Esophagus muscularis mucosa (tissue), 4 donors: ENCODE data around the gene NTN4. TPM values are rescaled to one million over a fixed set of nuclear protein-coding genes. Genes with fewer than 3 reads are reported as not detected.

ENCODE experiments used
- DNase-seq: peaks from one replicate; pipeline ENCODE4 v3.0.0-alpha.2; 2017; ENCODE audit errors: extremely low spot score
- H3K27ac ChIP-seq, 4 donors: fragments of 200-600 bp; sonication (generic); replicated peaks in 1 of 4; 1 replicate in 3 of 4; 2 replicates in 1 of 4; pipeline ENCODE4 v1.5.1; 2016 to 2019; ENCODE audit warnings: mild to moderate bottlenecking in 1 of 4
- H3K27me3 ChIP-seq, 4 donors: fragments of 200-600 bp; sonication (generic); one replicate each; pipeline versions ENCODE4 v1.5.1 to v1.6.0; 2016 to 2019
- H3K36me3 ChIP-seq, 4 donors: fragments of 200-600 bp; sonication (generic); one replicate each; pipeline ENCODE4 v1.5.1; 2016 to 2019
- H3K4me1 ChIP-seq, 4 donors: fragments of 200-600 bp; sonication (generic); one replicate each; pipeline ENCODE4 v1.5.1; 2016 to 2019
- H3K4me3 ChIP-seq, 4 donors: fragments of 200-600 bp; sonication (generic); 1 replicate in 2 of 4; 2 replicates in 2 of 4; pipeline ENCODE4 v1.5.1; 2016 to 2019; ENCODE audit warnings: mild to moderate bottlenecking in 4 of 4, moderate library complexity in 1 of 4
- H3K9me3 ChIP-seq, 4 donors: fragments of 200-600 bp; sonication (generic); 1 replicate in 3 of 4; 2 replicates in 1 of 4; pipeline ENCODE4 v1.5.1; 2016 to 2019
- EP300 ChIP-seq: sonication (generic); formaldehyde crosslinking; IDR thresholded peaks from one replicate; pipeline ENCODE4 v1.6.1; 2017; ENCODE audit warnings: antibody characterized with exemption
- POLR2A ChIP-seq: fragments of 450-650 bp; IDR thresholded peaks from one replicate; pipeline ENCODE4 v1.6.1; 2017; ENCODE audit warnings: antibody characterized with exemption, moderate library complexity, mild to moderate bottlenecking, low read depth
- POLR2AphosphoS5 ChIP-seq, 2 donors: sonication (generic); formaldehyde crosslinking; IDR thresholded peaks; one replicate each; pipeline ENCODE4 v1.6.1; 2017; ENCODE audit warnings: antibody characterized with exemption in 2 of 2
- WGBS: methylation state at CpG from one replicate; pipeline ENCODE4 v1.1.5; 2018; 5-methylcytosine and 5-hydroxymethylcytosine counted together
- intact Hi-C: fragments of 100-400 bp; cut with DNase I; formaldehyde crosslinking; loops from one replicate; pipeline ENCODE4 v1.15.1; 2023
- total RNA-seq, 4 donors: library from RNA; depleted of rRNA; stranded (reverse); fragments of >200 nt; gene quantifications; one replicate each; pipeline versions ENCODE4 v1.1.0 to v1.2.1, GENCODE V29; 2016
- TF ChIP-seq, protein P1 (sequence below), 3 experiments: fragments of 200-600 bp in 2 of 3; fragments of 450-650 bp in 1 of 3; sonication (generic) in 2 of 3; IDR thresholded peaks; one replicate each; pipeline ENCODE4 v1.5.1; 2017 to 2019; ENCODE audit warnings: antibody characterized with exemption in 3 of 3, mild to moderate bottlenecking in 2 of 3, moderate library complexity in 1 of 3

The NTN4 gene
- total RNA-seq, 4 donors from 2014 or later = 46.7 to 73.1 (median 52.7) TPM

GRCh38 chr12:95701275-95701674, 89.3 kb downstream of the NTN4 start:
- TF ChIP-seq EP300 (no peak), POLR2A (no peak), POLR2AphosphoS5 (IDR thresholded peaks at IDR 0.05) (no peak)
- TF ChIP-seq, protein P1, sequence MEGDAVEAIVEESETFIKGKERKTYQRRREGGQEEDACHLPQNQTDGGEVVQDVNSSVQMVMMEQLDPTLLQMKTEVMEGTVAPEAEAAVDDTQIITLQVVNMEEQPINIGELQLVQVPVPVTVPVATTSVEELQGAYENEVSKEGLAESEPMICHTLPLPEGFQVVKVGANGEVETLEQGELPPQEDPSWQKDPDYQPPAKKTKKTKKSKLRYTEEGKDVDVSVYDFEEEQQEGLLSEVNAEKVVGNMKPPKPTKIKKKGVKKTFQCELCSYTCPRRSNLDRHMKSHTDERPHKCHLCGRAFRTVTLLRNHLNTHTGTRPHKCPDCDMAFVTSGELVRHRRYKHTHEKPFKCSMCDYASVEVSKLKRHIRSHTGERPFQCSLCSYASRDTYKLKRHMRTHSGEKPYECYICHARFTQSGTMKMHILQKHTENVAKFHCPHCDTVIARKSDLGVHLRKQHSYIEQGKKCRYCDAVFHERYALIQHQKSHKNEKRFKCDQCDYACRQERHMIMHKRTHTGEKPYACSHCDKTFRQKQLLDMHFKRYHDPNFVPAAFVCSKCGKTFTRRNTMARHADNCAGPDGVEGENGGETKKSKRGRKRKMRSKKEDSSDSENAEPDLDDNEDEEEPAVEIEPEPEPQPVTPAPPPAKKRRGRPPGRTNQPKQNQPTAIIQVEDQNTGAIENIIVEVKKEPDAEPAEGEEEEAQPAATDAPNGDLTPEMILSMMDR (IDR thresholded peaks at IDR 0.05) = no peak
- no peaks in the 10 kb centered on the region for H3K9me3 ChIP-seq
- H3K4me3 ChIP-seq = no peak overlapping the region
- H3K36me3 ChIP-seq = no peaks in the 10 kb centered on the region
- intact Hi-C loops = no loop called here
- H3K27me3 ChIP-seq = no peaks in the 10 kb centered on the region
- no peak for DNase-seq
- H3K4me1 ChIP-seq = peaks cover 18 to 28% (median 22%) of the 10 kb centered on the region in 4 donors
- H3K27ac ChIP-seq = peak overlapping the region; percentile 1 to 40 (median 24)
- 20% methylated on average over 2 of the region's 2 CpGs for WGBS

GRCh38 chr12:95700316-95700785, 90.2 kb downstream of the NTN4 start:
- Histone ChIP-seq H3K4me1 (peaks cover 18 to 28% (median 22%) of the 10 kb centered on the region in 4 donors), H3K27ac (peak overlapping the region in 2 of 4 donors; percentile 29 to 40), H3K9me3 (no peaks in the 10 kb centered on the region), H3K36me3 (no peaks in the 10 kb centered on the region), H3K4me3 (no peak overlapping the region), H3K27me3 (no peaks in the 10 kb centered on the region)
- DNase-seq = no peak
- WGBS = 35% methylated on average over 7 of the region's 7 CpGs
- TF ChIP-seq EP300 (no peak), POLR2AphosphoS5 (IDR thresholded peaks at IDR 0.05) (no peak), POLR2A (no peak)
- TF ChIP-seq, protein P1 (IDR thresholded peaks at IDR 0.05) = no peak
- intact Hi-C loops = no loop called here

DNA sequence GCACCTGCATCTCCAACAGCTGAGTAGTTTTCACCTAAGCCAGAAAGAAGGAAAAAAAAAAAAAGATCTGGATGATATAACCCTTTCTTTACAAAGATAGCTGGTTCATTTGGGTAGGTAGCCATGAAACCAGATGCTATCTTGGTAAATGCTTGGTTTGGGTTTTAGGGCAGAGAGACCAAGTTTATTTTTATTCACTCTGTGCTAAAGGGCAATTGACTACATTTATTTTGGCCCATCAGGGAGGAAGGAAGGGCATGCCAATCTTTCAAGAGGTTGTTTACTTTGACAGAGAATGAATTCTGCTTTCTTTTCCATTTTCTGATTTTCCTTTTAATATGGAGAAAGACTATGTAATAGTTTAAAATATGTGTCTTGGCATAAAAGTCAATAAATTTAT, 91.0 kb downstream of the NTN4 start:
- Histone ChIP-seq H3K4me3 (no peak overlapping the region), H3K27me3 (no peaks in the 10 kb centered on the region), H3K9me3 (no peaks in the 10 kb centered on the region), H3K36me3 (no peaks in the 10 kb centered on the region), H3K27ac (no peak overlapping the region), H3K4me1 (peaks cover 18 to 28% (median 22%) of the 10 kb centered on the region in 4 donors)
- DNase-seq = no peak
- no peak for TF ChIP-seq POLR2A
- TF ChIP-seq, protein P1 (IDR thresholded peaks at IDR 0.05) = no peak
- intact Hi-C loops = no loop called here

- Histone ChIP-seq H3K9me3 (no peaks in the 10 kb centered on the region), H3K36me3 (no peaks in the 10 kb centered on the region), H3K4me1 (peaks cover 2 to 6% (median 3%) of the 10 kb centered on the region in 4 donors), H3K27me3 (no peaks in the 10 kb centered on the region), H3K27ac (no peak overlapping the region), H3K4me3 (no peak overlapping the region)
- TF ChIP-seq POLR2A = no peak
- no peak for TF ChIP-seq POLR2AphosphoS5 (IDR thresholded peaks at IDR 0.05)
- TF ChIP-seq, protein P1 (IDR thresholded peaks at IDR 0.05) = no peak
- no peak for TF ChIP-seq EP300
- intact Hi-C loops = no loop called here
- WGBS = 89% methylated on average over 9 of the region's 9 CpGs
- no peak for DNase-seq
Observed at GRCh38 chr12:95694136-95694535, 96.4 kb downstream of the NTN4 start.

GRCh38 chr12:95693689-95694088, 96.9 kb downstream of the NTN4 start:
- no peak for DNase-seq
- no peak overlapping the region for H3K4me3 ChIP-seq
- TF ChIP-seq, protein P1 (IDR thresholded peaks at IDR 0.05) = no peak
- no peak for TF ChIP-seq POLR2A
- no peak for TF ChIP-seq POLR2AphosphoS5 (IDR thresholded peaks at IDR 0.05)
- no peak for TF ChIP-seq EP300
- no peaks in the 10 kb centered on the region for H3K9me3 ChIP-seq
- H3K36me3 ChIP-seq = no peaks in the 10 kb centered on the region
- H3K4me1 ChIP-seq = peaks cover 0 to 3% (median 0%) of the 10 kb centered on the region in 4 donors
- intact Hi-C loops = no loop called here
- H3K27ac ChIP-seq = no peak overlapping the region
- H3K27me3 ChIP-seq = no peaks in the 10 kb centered on the region
- WGBS = 93% methylated on average over 2 of the region's 2 CpGs
